ENCODE data around the gene MS4A4A.
"Not testable (repeated sequence)": the region's sequence is repeated elsewhere in the genome, so short reads cannot be mapped to it uniquely, and the experiment has no call there.

MS4A4A gene

GRCh38 chr11:60280412-60280811, at the start of gene MS4A4A:
Gene MS4A4A (plus strand): TSS chr11:60280666. CDS start chr11:60280676, 10 bp downstream.
- peak; percentile 74 for DNase-seq

GRCh38 chr11:60230681-60231080, 49.8 kb upstream of the MS4A4A start:
- no peak for DNase-seq

GRCh38 chr11:60235321-60235720, 45.1 kb upstream of the MS4A4A start:
- peak; percentile 6 for DNase-seq

- DNase-seq, result no peak
Observed at GRCh38 chr11:60240662-60241061, 39.8 kb upstream of the MS4A4A start.

GRCh38 chr11:60241786-60242185, 38.7 kb upstream of the MS4A4A start:
- no peak for DNase-seq

GRCh38 chr11:60242740-60243239, 37.7 kb upstream of the MS4A4A start, which contains the start of gene MS4A4E:
Gene MS4A4E (minus strand): TSS chr11:60243137. CDS start chr11:60230055, 13,082 bp downstream.
- peak; percentile 61 for DNase-seq

- DNase-seq, result peak; percentile 77
Observed at GRCh38 chr11:60251485-60252212, 28.8 kb upstream of the MS4A4A start.

- no peak for DNase-seq
Observed at GRCh38 chr11:60252213-60253108, 28.0 kb upstream of the MS4A4A start.

GRCh38 chr11:60257956-60258722, 22.3 kb upstream of the MS4A4A start:
- no peak for DNase-seq

- no peak for DNase-seq
Observed at GRCh38 chr11:60261014-60261413, 19.5 kb upstream of the MS4A4A start.

- DNase-seq, result no peak
Observed at GRCh38 chr11:60263402-60263801, 17.1 kb upstream of the MS4A4A start.

GRCh38 chr11:60264644-60265043, 15.8 kb upstream of the MS4A4A start:
- DNase-seq, result no peak

- DNase-seq, result peak; percentile 59
Observed at GRCh38 chr11:60265373-60266214, 14.9 kb upstream of the MS4A4A start.

GRCh38 chr11:60274416-60274815, 6.0 kb upstream of the MS4A4A start:
- no peak for DNase-seq

GRCh38 chr11:60281485-60281884, 1.0 kb downstream of the MS4A4A start:
- no peak for DNase-seq

GRCh38 chr11:60282286-60282685, 1.8 kb downstream of the MS4A4A start:
- no peak for DNase-seq

- DNase-seq, result not testable (repeated sequence)
Observed at GRCh38 chr11:60285411-60286126, 5.1 kb downstream of the MS4A4A start.

- DNase-seq, result no peak
Observed at GRCh38 chr11:60288531-60288930, 8.1 kb downstream of the MS4A4A start.

GRCh38 chr11:60292145-60292544, 11.7 kb downstream of the MS4A4A start:
- DNase-seq, result no peak

GRCh38 chr11:60301178-60301577, 20.7 kb downstream of the MS4A4A start:
- no peak for DNase-seq

- not testable (repeated sequence) for DNase-seq
Observed at GRCh38 chr11:60301884-60302283, 21.4 kb downstream of the MS4A4A start.

All from hematopoietic multipotent progenitor cell treated with erythropoietin and hydrocortisone succinate and interleukin-3 and kit ligand, for 6 days (in vitro differentiated cells).